ENCODE measurements around the gene FGF14.
"Not testable (repeated sequence)": the region's sequence is repeated elsewhere in the genome, so short reads cannot be mapped to it uniquely, and the experiment has no call there.

Gene FGF14

GRCh38 chr13:102012299-102013293 is 389.3 kb downstream of the FGF14 start:
- H3K27ac ChIP-seq = no peak overlapping the region
- H3K27me3 ChIP-seq (replicated peaks) = no peaks in the 10 kb centered on the region
- no peak for DNase-seq
- in situ Hi-C loops (cut with HindIII; ENCODE audit: low pct_ligation_motif_present, low sequenced_read_pairs) = no loop called here
- TF ChIP-seq, protein P1, sequence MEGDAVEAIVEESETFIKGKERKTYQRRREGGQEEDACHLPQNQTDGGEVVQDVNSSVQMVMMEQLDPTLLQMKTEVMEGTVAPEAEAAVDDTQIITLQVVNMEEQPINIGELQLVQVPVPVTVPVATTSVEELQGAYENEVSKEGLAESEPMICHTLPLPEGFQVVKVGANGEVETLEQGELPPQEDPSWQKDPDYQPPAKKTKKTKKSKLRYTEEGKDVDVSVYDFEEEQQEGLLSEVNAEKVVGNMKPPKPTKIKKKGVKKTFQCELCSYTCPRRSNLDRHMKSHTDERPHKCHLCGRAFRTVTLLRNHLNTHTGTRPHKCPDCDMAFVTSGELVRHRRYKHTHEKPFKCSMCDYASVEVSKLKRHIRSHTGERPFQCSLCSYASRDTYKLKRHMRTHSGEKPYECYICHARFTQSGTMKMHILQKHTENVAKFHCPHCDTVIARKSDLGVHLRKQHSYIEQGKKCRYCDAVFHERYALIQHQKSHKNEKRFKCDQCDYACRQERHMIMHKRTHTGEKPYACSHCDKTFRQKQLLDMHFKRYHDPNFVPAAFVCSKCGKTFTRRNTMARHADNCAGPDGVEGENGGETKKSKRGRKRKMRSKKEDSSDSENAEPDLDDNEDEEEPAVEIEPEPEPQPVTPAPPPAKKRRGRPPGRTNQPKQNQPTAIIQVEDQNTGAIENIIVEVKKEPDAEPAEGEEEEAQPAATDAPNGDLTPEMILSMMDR (IDR thresholded peaks at IDR 0.05; ENCODE audit: low read depth, low read length, missing control alignments) = no peak
- no peaks in the 10 kb centered on the region for H3K36me3 ChIP-seq (replicated peaks)
- H3K4me3 ChIP-seq (ENCODE audit: low read depth, low read length) = no peak overlapping the region

DNA sequence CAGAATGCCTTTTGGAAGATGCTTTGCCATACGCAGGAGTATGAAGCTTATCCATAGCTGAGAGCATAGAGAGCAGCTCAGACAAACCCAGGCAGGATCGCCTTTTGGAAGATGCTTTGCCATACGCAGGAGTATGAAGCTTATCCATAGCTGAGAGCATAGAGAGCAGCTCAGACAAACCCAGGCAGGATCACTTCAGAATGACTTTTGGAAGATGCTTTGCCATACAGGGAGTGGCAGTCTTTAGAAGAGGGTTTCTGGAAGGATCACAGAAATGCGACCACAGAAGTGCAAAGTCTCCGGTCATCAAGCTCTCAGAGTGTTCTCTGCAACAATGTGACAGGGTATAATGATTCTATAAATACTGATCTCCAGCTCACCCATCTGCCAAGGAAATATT is 390.4 kb downstream of the FGF14 start:
- in situ Hi-C loops (cut with HindIII; ENCODE audit: low pct_ligation_motif_present, low sequenced_read_pairs); H3K27ac ChIP-seq; DNase-seq; H3K4me3 ChIP-seq (ENCODE audit: low read depth, low read length); H3K36me3 ChIP-seq (replicated peaks); H3K27me3 ChIP-seq (replicated peaks): not testable (repeated sequence)

GRCh38 chr13:102003848-102004570 is 397.8 kb downstream of the FGF14 start:
- DNase-seq = peak; percentile 34
- in situ Hi-C loops (cut with HindIII; ENCODE audit: low pct_ligation_motif_present, low sequenced_read_pairs) = no loop called here
- H3K27ac ChIP-seq = peak overlapping the region; percentile 14
- no peaks in the 10 kb centered on the region for H3K36me3 ChIP-seq (replicated peaks)
- TF ChIP-seq, protein P1 (IDR thresholded peaks at IDR 0.05; ENCODE audit: low read depth, low read length, missing control alignments) = no peak
- H3K4me3 ChIP-seq (ENCODE audit: low read depth, low read length) = no peak overlapping the region
- no peaks in the 10 kb centered on the region for H3K27me3 ChIP-seq (replicated peaks)

DNA sequence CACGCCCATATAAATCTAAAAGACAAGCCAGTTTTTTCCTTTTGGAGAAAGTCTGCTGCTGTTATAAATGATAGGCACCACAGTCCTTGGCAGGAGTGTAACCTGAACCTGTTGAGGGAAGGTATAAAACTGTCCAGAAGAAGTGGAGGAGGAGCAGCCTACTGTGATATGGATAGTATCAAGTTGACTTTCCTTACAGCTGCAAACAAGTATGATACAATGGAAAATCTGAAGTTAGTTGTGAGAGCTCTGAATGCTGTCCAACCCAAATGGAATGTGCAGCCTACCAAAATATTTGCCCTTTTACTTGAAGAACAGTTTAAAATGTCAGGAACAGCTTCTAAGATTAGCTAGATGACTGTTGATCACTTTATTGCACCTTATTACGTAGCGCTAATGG is 399.6 kb downstream of the FGF14 start:
- H3K27ac ChIP-seq = no peak overlapping the region
- no peaks in the 10 kb centered on the region for H3K27me3 ChIP-seq (replicated peaks)
- H3K4me3 ChIP-seq (ENCODE audit: low read depth, low read length) = no peak overlapping the region
- DNase-seq = no peak
- no peaks in the 10 kb centered on the region for H3K36me3 ChIP-seq (replicated peaks)
- in situ Hi-C loops (cut with HindIII; ENCODE audit: low pct_ligation_motif_present, low sequenced_read_pairs) = no loop called here
- TF ChIP-seq, protein P1 (IDR thresholded peaks at IDR 0.05; ENCODE audit: low read depth, low read length, missing control alignments) = no peak

DNA sequence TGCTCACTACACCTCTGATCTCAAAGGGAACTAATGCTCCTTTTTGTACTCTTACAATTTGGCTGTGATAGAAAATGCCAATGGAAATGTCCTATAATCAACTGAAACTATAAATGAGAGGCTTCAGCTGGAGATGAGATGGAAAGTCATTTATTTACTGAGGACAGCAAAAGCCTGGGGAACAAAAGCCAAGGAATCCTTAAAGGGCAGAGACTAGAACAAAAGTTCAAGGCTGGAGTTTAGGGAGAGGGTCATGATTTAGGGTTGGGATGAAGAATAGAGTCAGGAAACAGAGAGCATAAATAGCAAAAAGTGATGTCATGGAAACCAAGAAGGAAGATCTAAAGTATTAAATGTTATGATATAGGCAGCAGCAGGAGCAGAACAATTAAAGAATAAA is 401.1 kb downstream of the FGF14 start:
- Histone ChIP-seq H3K27me3 (replicated peaks) (no peaks in the 10 kb centered on the region), H3K36me3 (replicated peaks) (no peaks in the 10 kb centered on the region), H3K4me3 (ENCODE audit: low read depth, low read length) (no peak overlapping the region), H3K27ac (no peak overlapping the region)
- in situ Hi-C loops (cut with HindIII; ENCODE audit: low pct_ligation_motif_present, low sequenced_read_pairs) = no loop called here
- TF ChIP-seq, protein P1 (IDR thresholded peaks at IDR 0.05; ENCODE audit: low read depth, low read length, missing control alignments) = no peak
- DNase-seq = no peak

- no peaks in the 10 kb centered on the region for H3K36me3 ChIP-seq (replicated peaks)
- no peaks in the 10 kb centered on the region for H3K27me3 ChIP-seq (replicated peaks)
- in situ Hi-C loops (cut with HindIII; ENCODE audit: low pct_ligation_motif_present, low sequenced_read_pairs) = no loop called here
- H3K27ac ChIP-seq = no peak overlapping the region
- H3K4me3 ChIP-seq (ENCODE audit: low read depth, low read length) = no peak overlapping the region
- DNase-seq = no peak
- TF ChIP-seq, protein P1 (IDR thresholded peaks at IDR 0.05; ENCODE audit: low read depth, low read length, missing control alignments) = no peak
Observed at GRCh38 chr13:101998129-101998528, 403.7 kb downstream of the FGF14 start.

Measured in brain microvascular endothelial cell (primary cell).